Ureter (tissue), 1 donor: Measurements from ENCODE around the gene BEND6. TPM values are rescaled to one million over a fixed set of nuclear protein-coding genes. Genes with fewer than 3 reads are reported as not detected.
A peak's percentile ranks its signal among the peaks of the same experiment; 100 is the strongest.

ENCODE experiments used
- DNase-seq: peaks from one replicate; pipeline ENCODE4 v3.0.0-alpha.2; 2020; ENCODE audit warnings: low spot score
- total RNA-seq: library from RNA; stranded (reverse); gene quantifications from one replicate; pipeline ENCODE4 v1.2.4, GENCODE V29; 2023
- donor health status: DM: yes; HTN: yes; CAD: no.

BEND6 gene
- total RNA-seq, 1 donor from 2014 or later, result 4.1 TPM

DNA sequence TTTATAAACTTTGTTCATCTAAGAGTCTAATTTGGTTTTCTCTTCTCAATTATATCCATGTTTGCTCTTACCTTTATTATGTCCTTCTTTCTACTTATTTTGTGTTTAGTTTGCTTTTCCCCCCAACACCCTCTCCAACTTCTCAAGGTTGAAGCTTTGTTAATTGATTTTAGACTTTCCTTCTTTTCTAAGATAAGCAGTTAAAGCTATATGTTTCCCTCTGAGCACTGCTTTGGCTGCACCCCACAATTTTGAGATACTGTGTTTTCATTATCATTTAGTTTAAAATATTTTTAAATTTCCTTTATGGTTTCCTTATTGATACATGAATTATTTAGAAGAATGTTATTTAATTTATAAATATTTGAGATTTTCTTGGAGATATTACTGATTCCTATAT lies 13.9 kb upstream of the BEND6 start:
- no peak for DNase-seq

DNA sequence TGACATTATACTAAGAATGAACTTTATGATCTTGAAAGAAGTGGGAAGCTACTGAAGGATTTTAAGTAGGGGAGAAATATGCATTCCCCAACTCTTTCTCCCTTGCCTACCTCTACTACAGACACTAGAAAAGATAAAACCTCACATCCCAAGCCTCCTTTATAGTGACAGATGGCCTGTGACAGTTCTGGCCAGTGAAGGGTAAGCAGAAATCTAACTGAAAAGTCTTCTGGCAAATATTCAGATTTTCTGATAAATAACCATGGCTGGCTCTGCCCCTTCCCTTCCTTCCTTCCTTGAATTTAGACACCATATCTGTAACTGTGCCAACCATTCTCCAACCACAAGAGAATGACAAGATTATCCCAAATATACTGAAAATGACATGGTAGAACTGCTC lies 10.2 kb upstream of the BEND6 start:
- no peak for DNase-seq

DNA sequence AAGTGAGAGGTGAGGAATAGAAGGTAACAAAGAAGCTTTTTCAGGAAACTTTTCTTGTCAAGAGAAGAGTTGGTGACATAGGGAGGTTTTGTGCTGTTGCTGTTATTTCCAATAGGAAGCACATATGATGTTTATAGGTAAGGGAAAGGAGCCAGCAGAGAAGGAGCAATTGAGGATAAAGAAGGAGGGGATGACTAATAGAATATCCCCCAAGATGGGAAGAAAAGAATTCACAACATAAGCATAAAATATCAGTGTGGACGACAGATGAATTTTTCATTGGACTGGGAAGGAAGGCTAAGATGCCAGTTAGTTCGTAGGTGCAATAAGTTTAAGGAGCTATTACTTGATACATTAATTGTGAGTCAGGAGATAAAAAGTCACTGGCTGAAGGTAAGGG lies 8.5 kb upstream of the BEND6 start:
- no peak for DNase-seq

DNA sequence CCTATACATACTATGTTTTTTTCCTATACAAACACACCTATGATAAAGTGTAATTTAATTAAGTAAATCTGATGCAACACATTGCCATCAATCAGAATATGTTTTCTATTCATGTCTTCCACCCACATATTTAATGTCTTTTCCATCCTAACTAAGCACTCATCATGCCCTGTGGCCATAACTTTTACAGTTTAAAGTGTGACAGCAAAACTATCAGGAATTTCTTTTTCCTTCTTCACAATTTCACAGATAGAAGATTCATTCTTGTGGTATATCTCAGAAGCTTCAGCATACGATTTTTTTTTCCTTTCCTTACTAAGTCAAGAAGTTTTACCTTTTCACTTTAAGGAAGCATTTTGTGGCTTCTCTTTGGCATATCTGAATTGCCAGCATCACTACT lies 7.0 kb upstream of the BEND6 start:
- no peak for DNase-seq

DNA sequence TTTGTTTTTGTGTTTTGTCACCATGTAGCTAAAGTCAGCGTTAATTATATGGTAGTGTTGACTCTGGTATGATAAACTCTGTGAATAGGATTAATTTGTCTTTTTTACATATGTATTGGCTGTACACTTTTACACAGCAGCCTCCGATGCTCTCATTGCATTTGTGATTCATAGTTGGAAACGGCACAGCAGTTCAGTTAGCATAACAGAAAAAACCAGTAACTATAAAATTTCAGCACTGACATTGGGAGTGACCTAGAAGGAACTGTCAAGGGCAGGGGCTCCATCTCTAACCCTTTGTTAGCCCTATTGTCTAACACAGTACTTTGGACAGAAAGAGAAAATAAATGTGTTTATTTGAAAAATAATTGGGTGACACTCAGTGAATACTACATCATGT lies 5.6 kb upstream of the BEND6 start:
- no peak for DNase-seq

DNA sequence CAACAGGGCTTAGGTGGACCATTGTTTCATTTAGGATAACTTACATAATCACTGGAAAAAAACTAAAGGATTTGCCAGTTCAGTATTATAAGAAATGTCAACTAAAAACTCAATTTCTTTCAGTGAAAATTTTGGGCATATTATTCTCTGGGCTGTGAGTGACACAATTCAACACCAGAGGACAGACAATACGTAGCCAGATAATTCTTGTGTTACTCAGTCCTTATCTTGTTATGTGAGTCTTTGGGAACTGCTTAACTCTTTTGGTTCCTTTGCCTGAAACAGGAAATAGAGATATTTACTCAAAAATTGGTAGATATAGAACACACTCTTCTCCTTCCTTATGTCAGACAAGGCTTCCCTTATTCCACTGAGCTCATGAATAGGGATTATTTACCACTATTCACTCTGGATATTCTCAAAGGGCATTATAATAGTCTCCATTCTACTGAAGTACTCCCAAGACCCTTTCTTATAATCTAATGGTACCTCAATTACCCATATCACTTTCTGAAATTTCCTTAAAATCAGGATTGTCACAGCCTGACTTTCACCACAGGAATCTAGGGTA lies 4.9 kb upstream of the BEND6 start:
- DNase-seq, result no peak

DNA sequence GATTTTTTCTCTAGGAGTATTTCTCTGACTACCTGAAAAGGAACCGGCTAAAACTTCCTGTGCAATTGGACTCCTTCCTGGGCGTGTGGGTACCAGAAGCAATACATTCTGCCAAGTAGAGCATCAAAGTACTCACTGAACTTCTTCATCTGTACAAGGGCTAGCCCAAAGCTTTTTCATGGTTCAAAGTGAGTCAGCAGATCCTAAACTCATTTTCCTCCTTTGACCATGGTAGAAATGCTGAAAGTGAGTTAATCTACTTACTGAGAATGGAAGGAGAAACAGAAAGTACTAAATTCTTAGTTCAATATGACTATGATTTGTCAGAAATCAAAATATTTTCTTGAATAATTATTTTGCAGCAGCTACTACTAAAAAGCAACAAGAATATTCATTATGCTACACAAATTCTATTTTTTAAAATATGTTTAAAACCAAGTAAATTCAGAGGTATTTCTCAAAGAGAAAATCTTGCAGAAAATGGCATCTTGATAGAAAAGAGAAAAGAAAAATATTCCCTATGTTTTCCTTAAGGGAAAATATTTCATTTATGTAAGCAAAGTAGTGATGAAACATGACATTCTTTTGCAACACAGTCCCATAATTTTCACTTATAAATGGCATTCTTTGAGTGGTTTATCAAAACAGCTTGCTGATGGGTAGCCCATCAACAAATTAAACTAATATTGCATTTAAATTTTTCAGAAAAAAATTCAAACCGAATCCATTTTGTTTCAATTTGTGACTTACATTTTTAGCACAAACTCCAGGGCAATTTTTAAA lies 3.7 kb upstream of the BEND6 start:
- no peak for DNase-seq

DNA sequence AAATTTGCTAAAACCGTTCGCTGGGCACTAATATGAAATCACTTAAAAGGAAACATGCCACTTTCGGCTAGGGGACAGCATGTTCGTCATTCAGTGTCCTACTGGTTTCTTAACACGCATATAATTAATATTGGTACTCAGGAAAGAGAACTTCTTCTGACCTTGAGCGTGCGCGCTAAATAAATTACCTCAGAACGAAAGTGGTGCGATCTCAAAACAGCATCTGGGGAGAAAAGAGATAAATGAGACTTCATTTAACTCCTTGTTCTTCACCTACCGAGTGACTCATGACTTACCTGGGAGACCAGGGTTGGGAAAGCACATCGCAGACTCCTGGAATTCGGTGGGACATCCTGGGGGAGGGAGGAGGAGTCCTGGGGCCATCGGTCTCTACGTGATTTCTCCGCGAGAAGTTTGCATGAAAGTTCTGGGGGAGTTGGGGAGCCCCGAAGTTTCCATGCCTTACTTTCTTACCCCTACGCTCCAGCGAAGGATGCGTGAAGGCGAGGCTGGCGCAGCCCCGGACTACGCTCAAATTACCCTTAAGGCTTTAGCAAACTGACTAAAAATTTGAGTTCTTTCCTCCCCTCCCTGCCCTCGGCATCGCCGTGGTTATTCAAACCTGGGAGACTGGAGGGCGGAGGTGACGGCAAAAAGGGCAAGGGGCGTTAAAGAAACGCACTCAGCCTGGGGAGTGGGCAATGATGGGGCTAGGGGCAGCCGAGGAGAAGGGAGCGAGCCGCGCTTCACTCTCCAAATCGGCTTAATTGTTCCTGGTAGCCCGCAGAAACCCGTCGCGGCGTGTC lies 1.1 kb upstream of the BEND6 start:
- DNase-seq, result no peak

DNA sequence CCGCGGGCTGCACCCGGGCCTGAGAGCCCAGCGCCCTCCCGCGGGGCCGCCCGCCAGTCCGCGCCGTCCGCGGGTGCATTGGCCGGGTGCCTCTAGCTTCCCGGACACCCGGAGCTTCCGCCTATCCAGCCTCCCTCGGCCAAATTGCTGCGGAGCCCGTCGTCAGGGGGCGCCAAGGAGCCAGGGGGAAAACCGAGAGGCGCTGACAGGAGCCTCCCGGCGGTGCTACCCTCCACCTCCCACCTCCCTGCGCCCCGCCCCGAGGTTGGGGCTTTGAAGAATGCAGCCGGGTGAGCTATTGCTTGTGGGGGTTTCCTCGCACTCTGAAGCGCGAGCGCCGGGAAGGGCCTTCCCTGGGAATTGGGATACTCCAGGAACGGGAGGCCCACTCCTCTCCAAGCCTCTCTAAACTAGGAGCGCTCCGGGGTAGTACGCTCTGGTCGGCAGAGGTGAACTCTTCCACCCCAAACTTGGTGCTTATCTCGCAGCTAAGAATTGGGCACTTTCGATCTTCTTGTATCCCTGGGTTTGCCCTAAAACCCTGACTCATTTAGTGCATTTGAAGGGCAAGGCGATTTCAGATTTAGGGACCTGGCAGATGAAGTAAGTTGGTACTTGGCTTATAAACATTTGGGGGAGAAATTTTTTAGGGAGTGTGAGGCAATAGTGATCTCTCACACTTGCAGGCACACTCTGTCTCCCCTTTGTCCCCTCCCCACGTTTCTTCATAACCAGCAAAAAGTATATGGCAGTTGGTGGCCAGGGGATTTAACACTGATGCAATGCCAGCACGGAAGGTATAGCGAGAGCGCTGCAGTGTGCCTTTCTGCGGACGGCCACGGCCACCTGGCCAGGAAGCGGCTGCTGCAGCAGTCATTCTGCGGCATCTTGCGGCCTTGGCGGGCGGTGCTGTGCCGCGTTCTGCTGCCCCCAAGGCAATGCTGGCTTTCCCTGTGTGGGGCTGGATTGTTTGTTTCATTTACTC lies 556 bp downstream of the BEND6 start:
- peak; percentile 91 for DNase-seq

DNA sequence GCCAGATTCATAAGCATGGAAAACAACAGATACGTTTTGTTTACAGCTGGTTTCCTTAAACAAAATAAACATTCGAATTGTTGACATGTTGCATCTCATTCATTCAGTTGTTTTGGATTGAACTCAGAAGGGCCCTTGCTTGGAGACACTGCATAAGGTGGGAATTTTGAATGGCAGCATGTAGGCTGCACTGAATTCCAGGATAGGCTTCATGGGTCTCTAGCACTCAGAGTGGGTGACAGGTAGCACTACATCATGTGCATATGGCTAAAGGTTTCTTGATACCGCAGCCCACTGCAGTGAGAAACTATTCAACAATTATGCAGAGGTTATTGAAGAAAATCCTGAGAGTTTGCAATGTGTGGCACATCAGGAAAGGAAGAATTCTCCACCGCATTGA lies 1.6 kb downstream of the BEND6 start:
- no peak for DNase-seq

DNA sequence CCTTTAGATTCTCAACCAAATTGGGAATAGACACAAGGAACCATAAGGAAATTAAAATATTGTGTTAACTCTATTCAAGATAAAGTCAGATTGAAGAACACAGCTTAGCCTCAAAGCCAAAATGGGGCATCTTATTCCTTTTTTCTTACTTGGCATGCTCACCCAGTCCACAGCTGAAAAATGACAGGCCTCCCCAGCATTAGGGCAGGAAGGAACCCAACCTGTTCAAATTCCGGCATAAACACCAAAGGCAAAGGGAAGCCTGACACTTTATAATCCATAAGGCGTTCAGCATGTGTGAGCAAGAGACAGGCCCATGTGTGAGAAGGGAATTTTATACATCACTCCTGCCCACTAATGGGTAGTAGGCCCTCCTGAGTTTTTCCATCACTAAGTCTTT lies 2.9 kb downstream of the BEND6 start:
- DNase-seq, result no peak

DNA sequence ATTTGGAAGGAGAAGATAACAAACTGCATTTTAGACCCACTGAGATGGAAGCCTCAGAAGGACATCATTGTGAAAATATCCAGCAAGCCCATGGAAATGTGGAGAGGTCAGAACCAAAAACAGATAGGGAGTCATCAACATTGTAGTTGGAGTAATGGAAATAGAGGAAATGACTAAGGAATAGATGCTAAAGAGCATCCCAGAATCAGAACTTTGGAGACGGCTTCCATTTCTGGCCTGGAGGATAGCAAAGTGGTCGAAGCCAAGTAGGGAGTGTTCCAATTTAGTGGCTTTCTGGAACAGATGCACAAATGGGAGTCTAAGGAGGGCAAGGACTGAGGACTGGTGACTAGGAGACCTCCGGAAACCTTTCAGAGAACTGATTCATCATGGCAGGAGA lies 3.6 kb downstream of the BEND6 start:
- DNase-seq, result no peak

DNA sequence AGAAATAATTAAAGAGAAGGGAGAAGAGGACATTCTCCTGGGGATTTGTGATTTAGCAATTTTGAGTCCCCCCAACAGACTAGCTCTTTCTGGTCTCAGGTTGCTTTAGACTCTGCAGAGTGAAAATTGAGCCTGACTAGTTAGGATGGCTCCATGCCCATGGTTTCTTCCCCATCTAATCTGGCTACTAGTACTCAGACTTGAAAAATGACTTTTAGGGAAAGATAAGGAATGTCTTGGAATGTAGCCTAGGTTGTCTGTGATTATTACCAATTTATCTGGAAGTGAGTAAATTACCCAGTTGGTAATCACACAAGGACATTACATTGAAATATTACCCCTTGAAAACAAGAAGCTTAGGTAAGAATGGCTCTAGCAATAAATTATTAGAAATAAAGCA lies 4.2 kb downstream of the BEND6 start:
- no peak for DNase-seq

DNA sequence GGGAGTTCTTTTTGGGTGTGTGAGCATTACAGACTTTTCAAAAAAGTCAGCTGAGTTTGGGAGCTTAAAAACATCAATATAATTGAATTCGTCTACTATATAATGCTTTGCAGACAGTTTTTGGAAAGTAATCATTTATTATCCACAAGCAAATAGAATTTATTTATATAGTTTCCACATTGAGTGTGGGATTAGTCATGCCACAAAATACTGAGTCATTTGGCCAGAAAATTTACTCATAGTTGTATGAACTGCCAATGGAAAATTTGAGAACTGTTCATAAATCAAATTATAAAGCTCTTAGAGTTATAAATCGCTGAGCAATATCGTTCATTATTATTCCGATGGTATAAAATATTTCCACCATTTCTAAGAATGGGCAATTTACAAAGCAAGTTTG lies 5.0 kb downstream of the BEND6 start:
- no peak for DNase-seq

DNA sequence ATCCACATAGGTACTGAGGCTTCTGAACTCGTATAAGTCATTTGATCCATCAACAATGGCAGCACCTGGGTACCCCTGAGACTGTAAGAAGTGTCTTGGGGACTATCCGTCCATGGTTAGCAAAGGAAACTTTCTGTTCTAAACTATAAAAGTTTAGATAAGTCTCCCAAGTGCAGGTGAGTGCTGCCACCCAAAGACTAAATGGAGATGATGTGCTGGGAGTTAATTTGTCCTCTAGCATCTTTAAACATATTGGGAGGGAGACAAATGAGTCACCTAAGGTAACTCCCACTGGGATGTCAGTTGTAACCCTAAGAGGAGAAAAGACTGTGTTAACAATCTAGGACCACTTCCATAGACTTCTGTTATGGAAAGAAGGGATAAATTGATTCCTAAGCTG lies 6.2 kb downstream of the BEND6 start:
- no peak for DNase-seq

DNA sequence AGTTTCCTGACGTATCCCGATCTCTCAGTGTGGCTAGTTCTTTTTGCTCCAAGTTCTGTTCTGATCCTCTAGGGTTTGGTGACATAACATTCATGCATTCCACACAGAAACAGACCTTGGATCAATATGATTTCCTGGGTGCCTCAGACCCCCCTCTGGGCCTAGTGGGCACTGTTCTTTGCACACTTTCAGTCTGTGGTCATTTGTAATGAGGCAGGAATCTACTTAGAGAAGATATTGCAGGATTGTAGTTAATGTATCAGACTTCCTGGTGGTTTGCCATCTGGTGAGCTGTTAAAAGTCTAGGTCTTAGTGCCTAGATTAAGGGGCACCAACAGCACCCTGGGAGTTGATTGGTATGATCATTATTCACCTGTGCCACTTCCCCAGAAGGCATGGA lies 7.5 kb downstream of the BEND6 start:
- DNase-seq, result no peak

DNA sequence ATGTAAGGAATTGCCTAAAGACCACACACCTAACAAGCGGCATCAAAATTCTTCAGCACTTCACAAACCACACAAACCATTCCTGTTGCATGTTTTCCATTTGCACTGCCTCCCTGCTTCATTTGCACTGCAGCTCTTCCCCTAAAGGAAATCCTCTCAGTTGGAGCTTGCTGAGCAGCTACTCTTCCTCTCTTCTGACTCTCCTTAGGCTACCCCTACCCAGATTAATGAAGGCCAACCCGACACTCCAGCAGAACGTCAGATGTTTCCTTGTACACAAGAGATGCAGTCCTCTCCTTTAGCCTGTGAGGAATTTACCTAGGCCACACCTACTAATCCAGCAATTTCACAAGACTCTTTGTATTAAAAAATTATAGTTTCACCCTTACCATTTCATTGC lies 8.1 kb downstream of the BEND6 start:
- no peak for DNase-seq

DNA sequence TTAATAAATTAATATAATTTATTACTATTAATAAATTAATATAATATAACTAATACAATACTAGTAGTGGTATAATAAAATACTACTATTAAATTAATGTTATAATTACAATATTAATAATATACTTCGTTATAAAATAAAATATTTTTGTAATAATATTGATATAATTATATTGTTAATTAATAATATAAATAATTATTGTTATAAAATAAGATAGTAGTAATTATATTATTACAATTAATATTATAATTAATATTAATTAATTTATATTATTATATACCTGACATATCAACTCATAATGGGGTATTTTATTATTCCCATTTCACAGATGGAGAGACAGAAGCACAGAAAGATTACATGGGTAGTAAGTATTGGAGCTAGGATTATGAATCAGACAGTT lies 8.9 kb downstream of the BEND6 start:
- no peak for DNase-seq

DNA sequence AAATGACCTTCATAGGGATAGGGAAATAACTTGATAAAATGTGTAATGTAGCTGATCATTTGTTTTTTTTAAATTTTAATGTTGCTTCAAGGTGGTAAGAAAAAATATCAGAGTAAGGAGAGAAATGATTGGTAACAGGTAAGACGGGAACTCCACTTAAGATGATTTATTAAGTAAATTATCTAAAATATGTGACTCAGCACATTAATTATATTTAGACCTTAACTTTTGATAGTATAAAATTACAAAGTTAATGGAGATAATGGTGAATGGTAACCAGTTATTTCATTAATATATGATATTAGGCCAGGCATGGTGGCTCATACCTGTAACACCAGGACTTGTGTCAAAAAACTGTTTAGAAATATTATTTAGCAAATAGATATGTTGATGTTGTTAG lies 10.2 kb downstream of the BEND6 start:
- DNase-seq, result no peak

DNA sequence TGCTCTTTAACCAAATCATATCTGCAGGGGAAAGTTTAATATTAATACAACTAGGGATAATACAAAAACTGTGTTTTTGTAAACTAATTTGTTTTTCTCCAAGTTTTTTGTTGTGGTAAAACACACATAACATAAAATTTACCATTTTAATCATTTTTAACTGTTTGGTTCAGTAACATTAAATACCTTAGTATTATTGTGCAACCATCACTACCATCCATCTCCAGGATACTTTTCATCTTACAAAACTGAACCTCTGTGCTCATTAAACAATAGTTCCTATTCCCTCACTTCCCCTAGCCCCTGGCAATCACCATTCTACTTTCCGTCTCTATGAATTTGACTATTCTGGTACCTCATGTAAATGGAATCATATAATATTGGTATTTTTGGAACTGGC lies 15.9 kb downstream of the BEND6 start:
- no peak for DNase-seq

DNA sequence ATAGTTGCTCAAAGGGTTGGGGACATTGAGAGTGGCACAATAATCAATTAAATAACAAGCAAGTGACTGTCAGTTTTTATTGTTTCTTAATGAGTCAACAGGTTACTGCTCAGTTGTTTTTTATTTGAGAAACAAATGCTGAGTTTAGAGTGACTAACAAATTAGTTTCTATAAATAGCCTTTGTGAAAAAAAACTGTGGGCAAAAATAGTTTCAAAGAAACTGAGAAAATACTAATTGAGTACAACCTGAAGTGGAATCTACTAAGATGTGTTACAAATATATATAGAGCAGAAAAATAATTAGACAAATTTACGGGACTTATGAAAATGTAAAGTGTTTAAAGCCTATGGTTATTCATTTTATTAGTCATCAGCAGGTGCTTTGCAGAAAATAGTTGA lies 22.3 kb downstream of the BEND6 start:
- no peak for DNase-seq

DNA sequence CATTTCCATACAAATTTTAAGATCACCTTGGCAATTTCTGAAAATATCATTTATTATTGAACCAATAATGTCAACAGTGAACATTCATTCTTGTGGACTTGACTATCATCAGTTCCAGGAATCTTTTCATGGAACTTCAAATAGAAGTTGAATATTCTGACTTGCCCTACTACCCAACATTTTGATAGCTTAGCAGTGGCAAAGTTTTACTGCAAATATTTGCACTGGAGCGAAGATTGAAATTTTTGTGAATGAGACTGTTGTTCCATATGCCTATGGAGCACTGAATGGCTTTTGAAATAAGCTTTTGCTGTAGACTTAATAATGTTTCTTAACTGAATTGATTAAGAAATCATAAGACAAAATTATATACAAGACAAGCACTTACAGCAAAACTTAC lies 23.6 kb downstream of the BEND6 start:
- no peak for DNase-seq
